ENCODE data around the gene SLC34A3.

GRCh38 chr9:137192448-137192780 lies 38.3 kb upstream of the SLC34A3 start:
- TF ChIP-seq CTCF (IDR thresholded peaks at IDR 0.05) (no peak), SMC3 (IDR thresholded peaks at IDR 0.05) (no peak), MAFK (IDR thresholded peaks at IDR 0.05; ENCODE audit: partially characterized antibody) (no peak)
